ENCODE results near the gene ALDH1A2.
A peak's percentile ranks its signal among the peaks of the same experiment; 100 is the strongest.

ALDH1A2 gene

GRCh38 chr15:57917998-57918397, 147.5 kb downstream of the ALDH1A2 start:
- no peak for DNase-seq
- Histone ChIP-seq H3K23ac (ENCODE audit: low read length) (no peak overlapping the region), H3K27me3 (ENCODE audit: insufficient read depth, low read length) (no peaks in the 10 kb centered on the region), H3K9ac (ENCODE audit: low read length) (no peak overlapping the region), H3K79me2 (ENCODE audit: control insufficient read depth, insufficient read depth, low read length, poor library complexity) (no peaks in the 10 kb centered on the region), H4K12ac (ENCODE audit: low read depth, low read length) (no peak overlapping the region), H3K9me3 (ENCODE audit: insufficient read depth, low read depth, low read length) (no peaks in the 10 kb centered on the region), H3K27ac (ENCODE audit: low read depth, low read length) (no peak overlapping the region), H3K79me1 (ENCODE audit: low read length) (no peaks in the 10 kb centered on the region), H2AK5ac (ENCODE audit: low read length) (no peak overlapping the region), H3K4ac (ENCODE audit: low read depth, low read length) (no peak overlapping the region), H2BK5ac (ENCODE audit: low read depth, low read length, poor library complexity) (no peak overlapping the region), H4K91ac (ENCODE audit: low read depth, low read length) (no peak overlapping the region), H2AFZ (ENCODE audit: insufficient read depth, low read length, poor library complexity) (no peak overlapping the region), H2BK120ac (ENCODE audit: insufficient read depth, low read length, poor library complexity) (no peak overlapping the region), H2BK12ac (ENCODE audit: low read length) (no peak overlapping the region), H3K4me1 (ENCODE audit: control insufficient read depth in 1 of 2, insufficient read depth in 2 of 2, low read length in 2 of 2) (no peaks in the 10 kb centered on the region), H3K4me3 (ENCODE audit: low read depth, low read length) (no peak overlapping the region), H3K36me3 (ENCODE audit: control insufficient read depth in 1 of 2, insufficient read depth in 2 of 2, low read length in 2 of 2) (no peaks in the 10 kb centered on the region), H4K8ac (ENCODE audit: low read depth, low read length) (no peak overlapping the region), H3K4me2 (ENCODE audit: low read length) (no peak overlapping the region), H3K14ac (ENCODE audit: low read length) (no peak overlapping the region), H3K18ac (ENCODE audit: low read length) (no peak overlapping the region)
- WGBS (ENCODE audit: extremely low coverage, insufficient coverage, insufficient read length): no CpG with 5 or more reads among the region's 8 CpGs

- no CpG with 5 or more reads among the region's 8 CpGs for WGBS (ENCODE audit: extremely low coverage, insufficient coverage, insufficient read length)
- Histone ChIP-seq H4K12ac (ENCODE audit: low read depth, low read length) (no peak overlapping the region), H3K4ac (ENCODE audit: low read depth, low read length) (no peak overlapping the region), H3K79me2 (ENCODE audit: control insufficient read depth, insufficient read depth, low read length, poor library complexity) (no peaks in the 10 kb centered on the region), H3K4me3 (ENCODE audit: low read depth, low read length) (no peak overlapping the region), H2BK5ac (ENCODE audit: low read depth, low read length, poor library complexity) (no peak overlapping the region), H3K4me1 (ENCODE audit: control insufficient read depth in 1 of 2, insufficient read depth in 2 of 2, low read length in 2 of 2) (no peaks in the 10 kb centered on the region), H3K27me3 (ENCODE audit: insufficient read depth, low read length) (no peaks in the 10 kb centered on the region), H3K27ac (ENCODE audit: low read depth, low read length) (no peak overlapping the region), H3K18ac (ENCODE audit: low read length) (no peak overlapping the region), H3K9me3 (ENCODE audit: insufficient read depth, low read depth, low read length) (no peaks in the 10 kb centered on the region), H2BK120ac (ENCODE audit: insufficient read depth, low read length, poor library complexity) (no peak overlapping the region), H3K23ac (ENCODE audit: low read length) (no peak overlapping the region), H2AK5ac (ENCODE audit: low read length) (no peak overlapping the region), H3K36me3 (ENCODE audit: control insufficient read depth in 1 of 2, insufficient read depth in 2 of 2, low read length in 2 of 2) (no peaks in the 10 kb centered on the region), H4K91ac (ENCODE audit: low read depth, low read length) (no peak overlapping the region), H3K14ac (ENCODE audit: low read length) (no peak overlapping the region), H3K79me1 (ENCODE audit: low read length) (no peaks in the 10 kb centered on the region), H2AFZ (ENCODE audit: insufficient read depth, low read length, poor library complexity) (no peak overlapping the region), H3K4me2 (ENCODE audit: low read length) (no peak overlapping the region), H2BK12ac (ENCODE audit: low read length) (no peak overlapping the region), H3K9ac (ENCODE audit: low read length) (no peak overlapping the region), H4K8ac (ENCODE audit: low read depth, low read length) (no peak overlapping the region)
- DNase-seq: no peak
These were observed 148.8 kb downstream of the ALDH1A2 start for GRCh38 chr15:57916695-57917094.

- Histone ChIP-seq H3K4me2 (ENCODE audit: low read length) (no peak overlapping the region), H3K4ac (ENCODE audit: low read depth, low read length) (no peak overlapping the region), H3K27me3 (ENCODE audit: insufficient read depth, low read length) (no peaks in the 10 kb centered on the region), H3K9ac (ENCODE audit: low read length) (no peak overlapping the region), H2BK12ac (ENCODE audit: low read length) (no peak overlapping the region), H2AK5ac (ENCODE audit: low read length) (no peak overlapping the region), H3K9me3 (ENCODE audit: insufficient read depth, low read depth, low read length) (no peaks in the 10 kb centered on the region), H2AFZ (ENCODE audit: insufficient read depth, low read length, poor library complexity) (no peak overlapping the region), H2BK120ac (ENCODE audit: insufficient read depth, low read length, poor library complexity) (no peak overlapping the region), H3K18ac (ENCODE audit: low read length) (no peak overlapping the region), H3K23ac (ENCODE audit: low read length) (no peak overlapping the region), H3K27ac (ENCODE audit: low read depth, low read length) (no peak overlapping the region), H3K79me1 (ENCODE audit: low read length) (no peaks in the 10 kb centered on the region), H4K8ac (ENCODE audit: low read depth, low read length) (no peak overlapping the region), H3K4me3 (ENCODE audit: low read depth, low read length) (no peak overlapping the region), H3K79me2 (ENCODE audit: control insufficient read depth, insufficient read depth, low read length, poor library complexity) (no peaks in the 10 kb centered on the region), H3K36me3 (ENCODE audit: control insufficient read depth in 1 of 2, insufficient read depth in 2 of 2, low read length in 2 of 2) (no peaks in the 10 kb centered on the region), H4K12ac (ENCODE audit: low read depth, low read length) (no peak overlapping the region), H3K4me1 (ENCODE audit: control insufficient read depth in 1 of 2, insufficient read depth in 2 of 2, low read length in 2 of 2) (no peaks in the 10 kb centered on the region), H3K14ac (ENCODE audit: low read length) (no peak overlapping the region), H2BK5ac (ENCODE audit: low read depth, low read length, poor library complexity) (no peak overlapping the region), H4K91ac (ENCODE audit: low read depth, low read length) (no peak overlapping the region)
- no peak for DNase-seq
- no CpG with 5 or more reads among the region's 15 CpGs for WGBS (ENCODE audit: extremely low coverage, insufficient coverage, insufficient read length)
These were observed 149.5 kb downstream of the ALDH1A2 start for GRCh38 chr15:57915827-57916531.

- Histone ChIP-seq H3K4me1 (ENCODE audit: control insufficient read depth in 1 of 2, insufficient read depth in 2 of 2, low read length in 2 of 2) (no peaks in the 10 kb centered on the region), H4K12ac (ENCODE audit: low read depth, low read length) (no peak overlapping the region), H3K27ac (ENCODE audit: low read depth, low read length) (no peak overlapping the region), H3K18ac (ENCODE audit: low read length) (no peak overlapping the region), H3K27me3 (ENCODE audit: insufficient read depth, low read length) (no peaks in the 10 kb centered on the region), H3K4ac (ENCODE audit: low read depth, low read length) (no peak overlapping the region), H4K8ac (ENCODE audit: low read depth, low read length) (no peak overlapping the region), H3K9ac (ENCODE audit: low read length) (peak overlapping the region; percentile 68), H2AFZ (ENCODE audit: insufficient read depth, low read length, poor library complexity) (no peak overlapping the region), H3K79me2 (ENCODE audit: control insufficient read depth, insufficient read depth, low read length, poor library complexity) (no peaks in the 10 kb centered on the region), H3K4me2 (ENCODE audit: low read length) (no peak overlapping the region), H2BK120ac (ENCODE audit: insufficient read depth, low read length, poor library complexity) (no peak overlapping the region), H3K79me1 (ENCODE audit: low read length) (no peaks in the 10 kb centered on the region), H3K23ac (ENCODE audit: low read length) (no peak overlapping the region), H3K14ac (ENCODE audit: low read length) (no peak overlapping the region), H3K4me3 (ENCODE audit: low read depth, low read length) (no peak overlapping the region), H3K9me3 (ENCODE audit: insufficient read depth, low read depth, low read length) (no peaks in the 10 kb centered on the region), H2BK12ac (ENCODE audit: low read length) (no peak overlapping the region), H2BK5ac (ENCODE audit: low read depth, low read length, poor library complexity) (no peak overlapping the region), H4K91ac (ENCODE audit: low read depth, low read length) (no peak overlapping the region), H3K36me3 (ENCODE audit: control insufficient read depth in 1 of 2, insufficient read depth in 2 of 2, low read length in 2 of 2) (no peaks in the 10 kb centered on the region), H2AK5ac (ENCODE audit: low read length) (no peak overlapping the region)
- WGBS (ENCODE audit: extremely low coverage, insufficient coverage, insufficient read length): no CpG with 5 or more reads among the region's 9 CpGs
- no peak for DNase-seq
These were observed 151.0 kb downstream of the ALDH1A2 start for GRCh38 chr15:57914350-57915055.
